ENCODE measurements around the gene LGMN.

LGMN gene

GRCh38 chr14:92668276-92668973 lies 80.0 kb downstream of the LGMN start:
- no peak for TF ChIP-seq FOXP2 (optimal IDR thresholded peaks at IDR 0.05; ENCODE audit: borderline replicate concordance, extremely low read depth, extremely low read length, insufficient read depth)
- TF ChIP-seq, protein P1, sequence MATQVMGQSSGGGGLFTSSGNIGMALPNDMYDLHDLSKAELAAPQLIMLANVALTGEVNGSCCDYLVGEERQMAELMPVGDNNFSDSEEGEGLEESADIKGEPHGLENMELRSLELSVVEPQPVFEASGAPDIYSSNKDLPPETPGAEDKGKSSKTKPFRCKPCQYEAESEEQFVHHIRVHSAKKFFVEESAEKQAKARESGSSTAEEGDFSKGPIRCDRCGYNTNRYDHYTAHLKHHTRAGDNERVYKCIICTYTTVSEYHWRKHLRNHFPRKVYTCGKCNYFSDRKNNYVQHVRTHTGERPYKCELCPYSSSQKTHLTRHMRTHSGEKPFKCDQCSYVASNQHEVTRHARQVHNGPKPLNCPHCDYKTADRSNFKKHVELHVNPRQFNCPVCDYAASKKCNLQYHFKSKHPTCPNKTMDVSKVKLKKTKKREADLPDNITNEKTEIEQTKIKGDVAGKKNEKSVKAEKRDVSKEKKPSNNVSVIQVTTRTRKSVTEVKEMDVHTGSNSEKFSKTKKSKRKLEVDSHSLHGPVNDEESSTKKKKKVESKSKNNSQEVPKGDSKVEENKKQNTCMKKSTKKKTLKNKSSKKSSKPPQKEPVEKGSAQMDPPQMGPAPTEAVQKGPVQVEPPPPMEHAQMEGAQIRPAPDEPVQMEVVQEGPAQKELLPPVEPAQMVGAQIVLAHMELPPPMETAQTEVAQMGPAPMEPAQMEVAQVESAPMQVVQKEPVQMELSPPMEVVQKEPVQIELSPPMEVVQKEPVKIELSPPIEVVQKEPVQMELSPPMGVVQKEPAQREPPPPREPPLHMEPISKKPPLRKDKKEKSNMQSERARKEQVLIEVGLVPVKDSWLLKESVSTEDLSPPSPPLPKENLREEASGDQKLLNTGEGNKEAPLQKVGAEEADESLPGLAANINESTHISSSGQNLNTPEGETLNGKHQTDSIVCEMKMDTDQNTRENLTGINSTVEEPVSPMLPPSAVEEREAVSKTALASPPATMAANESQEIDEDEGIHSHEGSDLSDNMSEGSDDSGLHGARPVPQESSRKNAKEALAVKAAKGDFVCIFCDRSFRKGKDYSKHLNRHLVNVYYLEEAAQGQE (IDR thresholded peaks at IDR 0.05; ENCODE audit: insufficient read depth in 1 of 2, low read depth in 2 of 2, low read length in 2 of 2), result no peak
- no peak for TF ChIP-seq SIN3A (IDR thresholded peaks at IDR 0.05; ENCODE audit: borderline replicate concordance, insufficient read depth, low read length)
- no peak for TF ChIP-seq POLR2AphosphoS5 (IDR thresholded peaks at IDR 0.05; ENCODE audit: low read depth, low read length)
- TF ChIP-seq TAF1 (IDR thresholded peaks at IDR 0.05; ENCODE audit: borderline replicate concordance, insufficient read depth, low read length), result no peak

DNA sequence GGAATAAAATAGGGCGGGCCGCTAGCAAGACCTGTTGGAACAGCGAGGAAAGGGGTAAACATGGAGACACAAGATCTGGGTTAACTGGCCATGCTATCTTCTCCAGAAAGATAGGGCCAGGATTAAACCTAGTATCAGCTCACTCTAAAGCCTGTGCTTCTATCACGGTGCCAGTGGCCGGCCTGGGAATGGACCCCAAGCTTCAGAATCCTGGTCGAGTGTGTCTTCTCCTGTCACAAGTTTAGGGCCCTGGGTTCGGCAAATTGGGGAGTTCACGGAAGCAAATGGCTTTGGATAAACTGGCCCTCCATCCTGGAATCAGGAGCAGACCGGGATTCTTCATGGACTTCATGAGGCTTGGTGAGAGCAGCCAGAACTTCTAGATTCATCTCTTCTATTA lies 82.2 kb downstream of the LGMN start:
- TF ChIP-seq POLR2AphosphoS5 (IDR thresholded peaks at IDR 0.05; ENCODE audit: low read depth, low read length) (no peak), SIN3A (IDR thresholded peaks at IDR 0.05; ENCODE audit: borderline replicate concordance, insufficient read depth, low read length) (no peak), FOXP2 (optimal IDR thresholded peaks at IDR 0.05; ENCODE audit: borderline replicate concordance, extremely low read depth, extremely low read length, insufficient read depth) (no peak), TAF1 (IDR thresholded peaks at IDR 0.05; ENCODE audit: borderline replicate concordance, insufficient read depth, low read length) (no peak)
- TF ChIP-seq, protein P1 (IDR thresholded peaks at IDR 0.05; ENCODE audit: insufficient read depth in 1 of 2, low read depth in 2 of 2, low read length in 2 of 2), result no peak

DNA sequence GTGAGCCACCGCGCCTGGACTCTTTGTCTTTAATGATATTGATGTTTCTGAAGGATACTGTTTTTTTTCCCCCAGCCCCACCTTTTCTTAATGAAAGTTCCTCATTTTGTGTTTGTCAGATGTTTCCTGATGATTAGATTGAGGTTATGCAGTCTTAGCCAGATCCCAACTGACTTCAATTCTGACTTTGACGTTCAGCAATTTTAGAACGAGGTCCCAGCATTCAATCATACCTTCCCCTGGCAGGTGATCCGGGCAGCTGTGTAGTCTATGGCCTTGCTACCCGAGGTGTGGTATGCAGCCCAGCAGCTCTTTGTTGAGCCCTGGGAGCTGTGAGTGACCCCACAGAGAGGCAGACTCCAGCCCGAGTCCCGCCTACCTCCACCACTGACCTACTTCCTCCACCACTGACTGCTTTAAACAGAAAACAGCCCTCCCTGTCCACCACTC lies 82.7 kb downstream of the LGMN start:
- TF ChIP-seq FOXP2 (optimal IDR thresholded peaks at IDR 0.05; ENCODE audit: borderline replicate concordance, extremely low read depth, extremely low read length, insufficient read depth) (no peak), SIN3A (IDR thresholded peaks at IDR 0.05; ENCODE audit: borderline replicate concordance, insufficient read depth, low read length) (no peak), TAF1 (IDR thresholded peaks at IDR 0.05; ENCODE audit: borderline replicate concordance, insufficient read depth, low read length) (no peak), POLR2AphosphoS5 (IDR thresholded peaks at IDR 0.05; ENCODE audit: low read depth, low read length) (no peak)
- TF ChIP-seq, protein P1 (IDR thresholded peaks at IDR 0.05; ENCODE audit: insufficient read depth in 1 of 2, low read depth in 2 of 2, low read length in 2 of 2), result no peak

DNA sequence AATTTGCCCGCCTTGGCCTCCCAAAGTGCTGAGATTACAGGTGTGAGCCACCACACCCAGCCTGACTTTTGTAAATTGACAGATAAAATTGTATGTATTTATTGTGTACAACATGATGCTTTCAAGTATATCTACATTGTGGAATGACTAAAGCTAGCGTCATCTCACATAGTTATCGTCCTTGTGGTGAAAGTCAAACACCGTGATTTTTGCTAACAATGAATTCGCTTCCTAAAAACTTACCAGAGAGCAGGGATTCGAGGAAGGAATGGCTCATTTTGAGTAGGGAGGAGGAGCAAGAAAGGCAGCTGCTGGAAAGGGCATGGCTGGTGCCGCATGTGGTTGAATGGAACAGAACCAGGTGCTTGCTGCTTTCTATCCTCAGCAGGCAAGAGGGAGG lies 85.4 kb downstream of the LGMN start:
- TF ChIP-seq POLR2AphosphoS5 (IDR thresholded peaks at IDR 0.05; ENCODE audit: low read depth, low read length), result no peak

DNA sequence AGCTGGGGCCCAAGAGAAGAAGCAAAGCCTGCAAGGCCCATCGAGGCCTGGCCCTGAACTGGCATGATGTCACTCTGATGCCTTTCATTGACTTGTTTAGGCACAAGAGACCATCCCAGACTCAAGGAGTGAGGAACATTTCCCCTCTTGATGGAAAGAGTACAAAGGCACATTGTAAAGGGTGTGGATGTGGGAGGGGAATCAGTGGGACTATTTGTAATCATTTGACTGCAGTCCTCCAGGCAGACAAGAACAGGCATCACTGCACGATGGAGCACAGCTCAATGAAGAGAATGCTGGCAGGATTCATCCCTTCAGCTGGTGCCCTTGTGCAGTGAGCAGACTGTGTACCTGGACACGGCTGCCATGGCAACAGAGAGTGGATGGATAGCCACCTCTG lies 87.9 kb downstream of the LGMN start:
- TF ChIP-seq TAF1 (IDR thresholded peaks at IDR 0.05; ENCODE audit: borderline replicate concordance, insufficient read depth, low read length) (no peak), SIN3A (IDR thresholded peaks at IDR 0.05; ENCODE audit: borderline replicate concordance, insufficient read depth, low read length) (no peak), FOXP2 (optimal IDR thresholded peaks at IDR 0.05; ENCODE audit: borderline replicate concordance, extremely low read depth, extremely low read length, insufficient read depth) (no peak), POLR2AphosphoS5 (IDR thresholded peaks at IDR 0.05; ENCODE audit: low read depth, low read length) (no peak)
- TF ChIP-seq, protein P1 (IDR thresholded peaks at IDR 0.05; ENCODE audit: insufficient read depth in 1 of 2, low read depth in 2 of 2, low read length in 2 of 2), result no peak

All from PFSK-1 (cell line).